ENCODE measurements around the gene RPL41.

- TF ChIP-seq POLR2A (IDR thresholded peaks at IDR 0.05; ENCODE audit: low read depth, low read length): no peak
- no peak for TF ChIP-seq POLR2AphosphoS5 (IDR thresholded peaks at IDR 0.05; ENCODE audit: low read depth, low read length)
- no peak for TF ChIP-seq TAF1 (IDR thresholded peaks at IDR 0.05; ENCODE audit: low read depth, low read length)
- no peak for TF ChIP-seq SPI1 (IDR thresholded peaks at IDR 0.05; ENCODE audit: low read depth, low read length)
- no peak for TF ChIP-seq POU2F2 (IDR thresholded peaks at IDR 0.05; ENCODE audit: low read depth, low read length)
These were observed 27.4 kb downstream of the RPL41 start for GRCh38 chr12:56143870-56144269.
